ENCODE results near the gene TIGD3. TPM values are rescaled to one million over a fixed set of nuclear protein-coding genes. Genes with fewer than 3 reads are reported as not detected.

TIGD3 gene
- total and polyA plus RNA-seq, 11 donors: 0.19 to 0.91 (median 0.42) TPM; not detected in 2

GRCh38 chr11:65393513-65394079 is 39.0 kb downstream of the TIGD3 start:
- ATAC-seq (no peak), DNase-seq (peak in 1 of 5 donors; percentile 44)
- Histone ChIP-seq H3K36me3 (peaks cover 2 to 78% (median 53%) of the 10 kb centered on the region in 9 donors), H3K9me3 (no peaks in the 10 kb centered on the region), H3K4me1 (peaks cover 15 to 44% (median 33%) of the 10 kb centered on the region in 12 donors), H3K4me3 (no peak overlapping the region), H3K27ac (no peak overlapping the region), H3K27me3 (no peaks in the 10 kb centered on the region)
- TF ChIP-seq CTCF (IDR thresholded peaks at IDR 0.05) (no peak), POLR2A (IDR thresholded peaks at IDR 0.05) (no peak)
- intact Hi-C loops (cut with DNase I): no loop called here
- WGBS, 4 donors: 86 to 93% (median 90%) methylated on average over 5 to 17 of the region's 17 CpGs

GRCh38 chr11:65394125-65394536 is 39.6 kb downstream of the TIGD3 start:
- Histone ChIP-seq H3K27me3 (no peaks in the 10 kb centered on the region), H3K4me1 (peaks cover 15 to 39% (median 31%) of the 10 kb centered on the region in 12 donors), H3K36me3 (peaks cover 2 to 82% (median 56%) of the 10 kb centered on the region in 9 donors), H3K9me3 (no peaks in the 10 kb centered on the region), H3K27ac (no peak overlapping the region), H3K4me3 (no peak overlapping the region)
- DNase-seq: peak in 1 of 5 donors; percentile 51
- WGBS, 4 donors: 93 to 96% (median 94%) methylated on average over 12 to 20 of the region's 20 CpGs
- ATAC-seq: no peak
- no peak for TF ChIP-seq CTCF (IDR thresholded peaks at IDR 0.05)
- TF ChIP-seq POLR2A (IDR thresholded peaks at IDR 0.05): no peak
- intact Hi-C loops (cut with DNase I): no loop called here

- Histone ChIP-seq H3K9me3 (no peaks in the 10 kb centered on the region), H3K27ac (no peak overlapping the region), H3K4me3 (no peak overlapping the region), H3K36me3 (peaks cover 2 to 95% (median 75%) of the 10 kb centered on the region in 9 donors), H3K27me3 (no peaks in the 10 kb centered on the region), H3K4me1 (peaks cover 4 to 20% (median 12%) of the 10 kb centered on the region in 12 donors)
- DNase-seq (no peak), ATAC-seq (no peak)
- intact Hi-C loops (cut with DNase I): no loop called here
- 80 to 84% (median 81%) methylated on average over 10 to 15 of the region's 15 CpGs for WGBS, 4 donors
- no peak for TF ChIP-seq CTCF (IDR thresholded peaks at IDR 0.05)
- no peak for TF ChIP-seq POLR2A (IDR thresholded peaks at IDR 0.05)
Measured at GRCh38 chr11:65395961-65396530, 41.5 kb downstream of the TIGD3 start.

GRCh38 chr11:65396769-65397745 is 42.5 kb downstream of the TIGD3 start:
- WGBS, 4 donors: 95 to 96% (median 95%) methylated on average over 38 of the region's 38 CpGs
- no peak for TF ChIP-seq CTCF (IDR thresholded peaks at IDR 0.05)
- TF ChIP-seq POLR2A (IDR thresholded peaks at IDR 0.05): no peak
- Histone ChIP-seq H3K27ac (no peak overlapping the region), H3K4me3 (no peak overlapping the region), H3K36me3 (peaks cover 2 to 94% (median 80%) of the 10 kb centered on the region in 9 donors), H3K27me3 (no peaks in the 10 kb centered on the region), H3K4me1 (peaks cover 0 to 10% (median 2%) of the 10 kb centered on the region in 12 donors), H3K9me3 (no peaks in the 10 kb centered on the region)
- no peak for ATAC-seq
- DNase-seq: no peak
- intact Hi-C loops (cut with DNase I): no loop called here
